Stromal cell of bone marrow (primary cell): ENCODE data around the gene CBFA2T2.
A peak's percentile ranks its signal among the peaks of the same experiment; 100 is the strongest.

Experiments
- DNase-seq: peaks from one replicate; pipeline ENCODE4 v3.0.0-alpha.2; 2012; ENCODE audit warnings: low read depth

Gene CBFA2T2

DNA sequence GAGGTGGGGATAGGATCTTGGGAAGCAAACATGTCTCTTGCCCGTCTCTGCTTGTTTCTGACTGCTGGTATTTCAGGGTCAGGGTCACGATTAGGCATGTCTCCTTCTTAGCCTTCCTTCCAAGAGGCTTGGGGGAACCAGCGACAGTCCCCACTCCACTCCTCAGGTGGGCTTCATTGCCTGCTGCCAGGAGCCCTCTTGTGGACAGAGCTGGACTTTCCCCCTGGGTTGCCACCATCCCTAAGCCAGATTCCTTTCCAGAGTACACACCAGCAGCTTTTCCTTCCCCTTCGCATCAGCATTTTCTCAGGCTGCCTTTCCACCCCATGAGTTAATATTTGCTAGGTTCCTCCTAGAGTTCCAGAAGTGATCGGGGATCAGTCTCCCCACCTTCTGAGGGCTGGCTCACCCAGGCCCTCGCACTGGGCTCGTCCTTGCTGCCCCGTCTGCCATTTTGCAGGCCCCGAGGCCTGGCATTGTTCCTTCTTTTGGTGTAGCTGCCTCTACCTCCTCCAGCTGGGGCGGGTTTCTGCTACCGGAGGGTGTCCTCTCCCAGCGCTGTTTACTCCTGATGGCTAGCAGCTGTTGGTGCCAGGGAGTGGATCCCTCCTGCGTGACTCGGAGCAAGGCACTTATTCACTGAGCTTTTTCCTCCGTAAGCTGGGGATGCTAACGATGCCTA lies 163.5 kb downstream of the CBFA2T2 start:
- DNase-seq = no peak

- no peak for DNase-seq
Observed at GRCh38 chr20:33653900-33654596, 164.2 kb downstream of the CBFA2T2 start.

DNA sequence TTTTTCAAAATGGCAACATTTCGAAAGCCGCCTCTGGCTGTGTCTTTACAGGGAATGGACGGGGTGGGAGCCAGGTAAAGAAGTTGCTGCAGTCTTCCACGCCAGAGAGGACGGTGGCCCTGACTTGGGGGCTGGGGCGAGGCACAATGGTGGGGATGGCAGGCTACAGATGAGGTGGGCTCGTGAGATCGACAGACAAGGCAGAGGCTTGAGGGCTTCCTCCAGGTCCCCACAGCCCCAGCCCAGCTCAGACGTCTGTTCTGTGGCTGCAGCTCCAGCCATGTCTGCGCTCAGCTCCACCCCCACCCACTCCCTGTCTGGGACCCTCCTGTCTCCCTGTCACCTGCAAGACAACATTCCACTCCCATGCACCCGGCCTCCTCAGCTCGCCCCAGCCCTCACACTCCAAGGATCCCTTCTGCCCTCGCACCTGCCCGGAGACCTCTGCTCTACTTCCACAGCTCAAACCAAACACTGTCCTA lies 164.8 kb downstream of the CBFA2T2 start:
- no peak for DNase-seq

- DNase-seq = no peak
Observed at GRCh38 chr20:33655164-33655563, 165.3 kb downstream of the CBFA2T2 start.

- no peak for DNase-seq
Observed at GRCh38 chr20:33656010-33656782, 166.3 kb downstream of the CBFA2T2 start.

DNA sequence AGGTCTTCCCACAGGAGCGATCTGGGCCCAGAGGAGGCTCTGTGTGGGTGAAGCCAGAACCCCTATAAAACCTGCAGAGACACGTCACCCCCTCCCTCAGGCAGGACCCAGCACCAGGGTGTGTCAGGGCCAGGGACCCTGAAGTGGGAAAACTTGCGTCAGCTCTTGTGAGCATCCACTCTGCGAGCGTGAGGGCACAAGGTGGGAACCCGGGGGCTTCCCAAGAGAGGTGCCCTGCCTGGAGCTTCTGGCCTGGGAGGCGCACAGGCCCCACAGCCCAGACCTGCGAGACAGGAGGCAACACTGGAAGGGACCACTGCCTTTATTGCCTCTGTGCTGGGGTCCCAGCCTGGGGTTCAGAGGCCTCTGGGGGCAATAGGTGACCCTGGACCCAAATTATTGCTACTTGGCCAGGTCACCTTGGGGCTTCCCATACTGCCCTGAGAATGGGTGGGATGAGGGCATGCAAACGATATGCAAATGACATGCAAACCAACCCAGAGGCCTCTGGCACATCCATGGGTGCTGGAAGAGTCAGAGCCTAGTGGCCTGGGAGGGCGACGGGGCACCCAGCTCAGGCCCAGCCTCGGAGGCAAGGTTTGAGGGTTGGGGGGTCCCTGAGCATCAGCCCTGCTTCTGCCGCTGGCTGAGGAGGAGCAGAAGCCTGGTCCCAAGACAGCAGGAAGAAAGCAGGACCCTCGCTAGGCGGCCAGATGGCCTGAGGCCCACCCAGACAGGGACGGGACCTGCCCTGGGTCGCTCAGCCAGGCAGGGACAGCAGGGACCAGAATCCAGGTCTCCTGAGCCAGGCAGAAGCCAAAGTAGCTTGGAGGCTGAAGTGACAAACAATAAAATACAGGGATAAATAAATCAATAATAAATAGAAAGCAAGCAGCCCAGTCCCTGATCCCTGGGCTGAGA lies 167.1 kb downstream of the CBFA2T2 start:
- no peak for DNase-seq

GRCh38 chr20:33657704-33658095 lies 167.8 kb downstream of the CBFA2T2 start:
- DNase-seq = no peak

DNA sequence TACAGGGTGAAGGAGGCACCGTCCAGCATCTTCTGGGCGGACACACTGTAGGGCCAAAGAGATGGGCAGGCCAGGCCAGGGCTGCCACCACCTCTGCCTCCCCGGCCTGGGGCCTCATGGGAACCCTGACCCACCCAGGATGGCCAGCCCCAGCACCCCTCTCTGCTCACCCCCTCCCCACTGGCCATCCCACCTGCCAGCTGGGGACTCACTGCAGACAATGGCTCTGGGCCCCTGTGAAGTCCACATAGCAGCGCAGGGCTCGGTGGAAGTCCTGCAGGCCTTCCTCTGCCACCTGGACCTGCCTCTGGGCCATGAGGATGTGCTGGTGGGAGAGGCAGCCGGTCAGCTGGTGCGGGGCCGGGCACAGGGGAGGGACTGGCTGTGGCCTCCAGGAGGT lies 168.6 kb downstream of the CBFA2T2 start:
- no peak for DNase-seq

DNA sequence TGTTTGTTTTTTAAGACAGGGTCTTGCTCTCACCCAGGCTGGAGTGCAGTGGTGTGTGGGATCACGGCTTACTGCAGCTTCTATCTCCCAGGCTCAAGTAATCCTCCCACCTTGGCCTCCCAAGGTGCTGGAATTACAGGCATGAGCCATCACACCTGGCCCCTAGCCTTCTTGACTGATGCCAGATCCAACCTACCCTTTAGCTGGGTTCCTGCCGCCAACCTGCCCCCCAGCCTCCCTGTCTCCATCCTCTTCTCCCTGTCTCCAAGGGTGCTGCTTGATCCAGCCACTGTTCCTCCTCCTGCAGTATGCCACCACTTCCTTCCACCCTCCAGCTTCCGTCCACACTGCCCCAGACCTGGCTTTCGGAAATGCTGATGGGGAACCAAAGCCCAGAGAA lies 169.0 kb downstream of the CBFA2T2 start:
- DNase-seq = no peak

DNA sequence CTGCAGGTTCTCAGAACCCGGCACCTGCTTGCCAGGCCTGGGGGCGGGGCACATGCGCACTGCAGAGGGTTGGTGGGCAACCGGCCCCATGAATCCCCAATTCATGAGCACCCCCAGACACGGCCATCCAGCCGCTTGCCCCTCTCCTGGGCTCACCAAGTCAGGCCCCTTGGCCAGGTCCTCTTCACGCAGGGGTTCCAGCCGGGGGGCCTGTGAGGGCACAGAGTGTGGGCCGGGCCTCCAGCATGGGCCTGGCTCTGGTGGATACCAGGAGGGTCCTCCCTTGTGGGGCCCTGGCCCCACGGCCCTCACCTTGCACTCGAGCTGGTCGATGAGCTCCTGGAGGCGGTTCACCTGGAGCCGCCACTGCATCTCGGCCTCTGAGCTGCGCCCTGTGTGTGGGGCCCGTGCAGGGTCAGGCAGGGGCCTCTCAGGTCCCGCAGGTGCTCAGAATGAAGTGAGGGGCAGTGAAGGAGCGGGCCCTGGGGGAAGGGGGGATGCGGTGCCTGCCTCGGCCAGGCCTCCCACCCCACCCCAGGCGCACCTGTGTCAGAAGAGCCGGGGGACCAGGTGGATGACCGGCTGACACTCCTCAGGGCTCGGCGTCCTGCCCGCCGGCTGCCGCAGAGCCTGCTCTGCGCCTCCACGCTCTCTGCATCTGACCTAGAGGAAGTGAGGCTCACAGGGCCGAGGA lies 169.6 kb downstream of the CBFA2T2 start:
- no peak for DNase-seq

DNA sequence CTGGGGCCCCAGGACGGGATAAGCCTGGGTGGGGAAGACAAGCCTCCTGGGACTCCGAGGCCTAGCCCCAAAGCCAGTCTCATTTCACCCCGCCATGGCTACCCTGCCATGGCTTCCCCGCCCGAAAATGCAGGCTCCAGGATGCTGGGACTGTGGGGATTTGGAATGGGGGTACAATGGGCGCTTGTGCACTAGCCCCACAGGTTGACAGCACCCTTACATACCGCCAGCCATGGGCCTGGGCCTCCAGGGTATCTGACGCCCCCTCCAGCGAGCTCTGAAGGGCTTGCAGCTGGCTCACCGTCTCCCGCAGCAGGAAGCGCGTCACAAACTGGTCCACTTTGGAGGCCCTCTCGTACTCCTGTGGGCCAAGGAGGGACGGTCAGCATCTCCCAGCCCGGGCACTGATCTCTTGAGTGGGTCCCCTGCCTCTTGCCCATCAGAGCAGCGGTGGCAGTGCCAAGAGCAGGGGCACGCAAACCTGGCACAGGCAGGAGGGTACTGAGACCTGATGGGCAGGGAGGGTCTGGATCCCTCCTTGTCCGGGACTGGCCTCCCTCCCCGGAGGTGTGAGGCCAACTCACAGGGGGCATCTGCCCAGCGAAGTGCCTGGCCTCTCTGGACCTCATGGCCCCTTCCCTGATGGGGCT lies 170.3 kb downstream of the CBFA2T2 start:
- no peak for DNase-seq

- no peak for DNase-seq
Observed at GRCh38 chr20:33660685-33661058, 170.8 kb downstream of the CBFA2T2 start.

- DNase-seq = no peak
Observed at GRCh38 chr20:33662172-33662571, 172.3 kb downstream of the CBFA2T2 start, which contains the start of gene C20orf144. Gene C20orf144 (plus strand): TSS chr20:33662327. CDS start chr20:33662346, 19 bp downstream.

GRCh38 chr20:33663161-33664084 lies 173.5 kb downstream of the CBFA2T2 start:
- DNase-seq = no peak

GRCh38 chr20:33664085-33664761 lies 174.3 kb downstream of the CBFA2T2 start:
- no peak for DNase-seq

GRCh38 chr20:33664762-33665144 lies 174.9 kb downstream of the CBFA2T2 start:
- no peak for DNase-seq

GRCh38 chr20:33666293-33667244 lies 176.7 kb downstream of the CBFA2T2 start, which contains the start of gene ACTL10:
Gene ACTL10 (plus strand): TSS chr20:33666943. CDS start chr20:33667498, 555 bp downstream.
- DNase-seq = peak; percentile 97

GRCh38 chr20:33667245-33667675 lies 177.4 kb downstream of the CBFA2T2 start:
- no peak for DNase-seq
